CD14-positive monocyte (primary cell): ENCODE results near the gene PIANP. TPM values are rescaled to one million over a fixed set of nuclear protein-coding genes. Genes with fewer than 3 reads are reported as not detected.
"Not testable (repeated sequence)": the region's sequence is repeated elsewhere in the genome, so short reads cannot be mapped to it uniquely, and the experiment has no call there.

Source experiments
- DNase-seq, 3 donors: peaks; one replicate each; pipeline ENCODE4 v3.0.0-alpha.2; 2011 to 2022
- H2AFZ ChIP-seq: 2 replicates; pipeline ENCODE4 v1.6.0; 2012; ENCODE audit warnings: mild to moderate bottlenecking, low read depth, low read length, inconsistent platforms; ENCODE audit not compliant: insufficient read depth, poor library complexity, severe bottlenecking
- H3K27ac ChIP-seq, 2 donors: 1 replicate in 1 of 2; 2 replicates in 1 of 2; pipeline ENCODE4 v1.5.1; 2012 to 2013; ENCODE audit warnings: low read length in 2 of 2, control low read depth in 1 of 2, inconsistent platforms in 1 of 2, low read depth in 1 of 2, mild to moderate bottlenecking in 1 of 2
- H3K27me3 ChIP-seq, 2 donors: one replicate each; pipeline versions ENCODE4 v1.6.0 to v1.6.1; 2011 to 2013; ENCODE audit warnings: low read length in 2 of 2; ENCODE audit not compliant: control insufficient read depth in 2 of 2, insufficient read depth in 2 of 2
- H3K36me3 ChIP-seq, 2 donors: replicated peaks in 1 of 2; 1 replicate in 1 of 2; 2 replicates in 1 of 2; pipeline versions ENCODE4 v1.5.1 to v1.6.1; 2012 to 2013; ENCODE audit warnings: low read length in 2 of 2, control low read depth in 1 of 2, inconsistent platforms in 1 of 2, mild to moderate bottlenecking in 1 of 2; ENCODE audit not compliant: insufficient read depth in 2 of 2, control insufficient read depth in 1 of 2
- H3K4me1 ChIP-seq, 2 donors: 1 replicate in 1 of 2; 2 replicates in 1 of 2; pipeline versions ENCODE4 v1.5.1 to v1.6.1; 2012 to 2013; ENCODE audit warnings: low read length in 2 of 2, control low read depth in 1 of 2, inconsistent platforms in 1 of 2, mild to moderate bottlenecking in 1 of 2, moderate library complexity in 1 of 2; ENCODE audit not compliant: insufficient read depth in 2 of 2, control insufficient read depth in 1 of 2
- H3K4me2 ChIP-seq: replicated peaks from 2 replicates; pipeline ENCODE3; 2012; ENCODE audit warnings: low read length, moderate library complexity, mild to moderate bottlenecking; ENCODE audit not compliant: poor library complexity, severe bottlenecking; ENCODE audit errors: extremely low read depth
- H3K4me3 ChIP-seq, 3 experiments: fragments of 200-600 bp in 1 of 3; sonication (generic) in 1 of 3; replicated peaks in 1 of 3; 1 replicate in 2 of 3; 2 replicates in 1 of 3; pipeline ENCODE4 v1.5.1; 2011 to 2013; ENCODE audit warnings: low read length in 3 of 3, mild to moderate bottlenecking in 3 of 3, control low read depth in 2 of 3, low read depth in 2 of 3, inconsistent platforms in 1 of 3, moderate library complexity in 1 of 3
- H3K79me2 ChIP-seq: 2 replicates; pipeline ENCODE4 v1.6.0; 2012; ENCODE audit warnings: mild to moderate bottlenecking, control low read depth, inconsistent platforms, low read length, moderate library complexity; ENCODE audit not compliant: insufficient read depth
- H3K9ac ChIP-seq: 2 replicates; pipeline ENCODE4 v1.6.0; 2017; ENCODE audit warnings: low read length, mild to moderate bottlenecking; ENCODE audit not compliant: insufficient read depth, poor library complexity, severe bottlenecking
- H3K9me3 ChIP-seq, 2 donors: replicated peaks in 1 of 2; 1 replicate in 1 of 2; 2 replicates in 1 of 2; pipeline versions ENCODE4 v1.5.1 to v1.6.1; 2012 to 2013; ENCODE audit warnings: low read length in 2 of 2, control low read depth in 1 of 2; ENCODE audit not compliant: control insufficient read depth in 1 of 2, insufficient read depth in 1 of 2
- H4K20me1 ChIP-seq: 2 replicates; pipeline ENCODE4 v1.6.0; 2012; ENCODE audit warnings: mild to moderate bottlenecking, low read length, control low read depth, moderate library complexity; ENCODE audit not compliant: insufficient read depth
- H3K27ac Mint-ChIP-seq, 7 donors: one replicate each; pipeline ENCODE4 v1.8.0; 2020; ENCODE audit warnings: mild to moderate bottlenecking in 7 of 7, mixed read lengths in 7 of 7, moderate library complexity in 6 of 7, inconsistent platforms in 2 of 7
- H3K27me3 Mint-ChIP-seq, 3 donors: one replicate each; pipeline ENCODE4 v1.8.0; 2021 to 2022; ENCODE audit warnings: low read depth in 3 of 3, mild to moderate bottlenecking in 3 of 3, mixed read lengths in 3 of 3, moderate library complexity in 3 of 3, inconsistent platforms in 1 of 3
- H3K36me3 Mint-ChIP-seq, 2 donors: one replicate each; pipeline ENCODE4 v1.8.0; 2020; ENCODE audit warnings: mixed read lengths in 2 of 2, inconsistent platforms in 1 of 2, mild to moderate bottlenecking in 1 of 2
- H3K4me1 Mint-ChIP-seq: one replicate; pipeline ENCODE4 v1.8.0; 2020; ENCODE audit warnings: mild to moderate bottlenecking, mixed read lengths
- H3K4me3 Mint-ChIP-seq, 2 donors: one replicate each; pipeline ENCODE4 v1.8.0; 2020; ENCODE audit warnings: mild to moderate bottlenecking in 2 of 2, mixed read lengths in 2 of 2, moderate library complexity in 1 of 2
- H3K9me3 Mint-ChIP-seq, 7 donors: one replicate each; pipeline ENCODE4 v1.8.0; 2020 to 2022; ENCODE audit warnings: mixed read lengths in 7 of 7, mild to moderate bottlenecking in 6 of 7, moderate library complexity in 6 of 7, inconsistent platforms in 2 of 7
- CTCF ChIP-seq: fragments of 200-600 bp; IDR thresholded peaks from one replicate; pipeline ENCODE4 v1.8.0; 2022; ENCODE audit warnings: antibody characterized with exemption, mild to moderate bottlenecking
- WGBS: methylation state at CpG from one replicate; pipeline ENCODE4 v1.1.5; 2013; ENCODE audit warnings: missing lambda C conversion rate; ENCODE audit not compliant: insufficient coverage; 5-methylcytosine and 5-hydroxymethylcytosine counted together
- intact Hi-C, 2 donors: fragments of 100-400 bp; cut with micrococcal nuclease; formaldehyde crosslinking; loops; one replicate each; pipeline versions ENCODE4 v1.15.0 to v1.15.1; 2023
- polyA plus RNA-seq, 3 donors: library from polyadenylated mRNA; depleted of rRNA in 1 of 3; unstranded in 2 of 3; stranded (reverse) in 1 of 3; fragments of 300-500 nt in 2 of 3; fragments of >200 nt in 1 of 3; fragmentation: Illumina TruSeq in 2 of 3; gene quantifications; 1 replicate in 2 of 3; 2 replicates in 1 of 3; pipeline ENCODE4 v1.2.3, GENCODE V29; 2012 to 2021

PIANP gene
- polyA plus RNA-seq, 3 donors, result not detected

- Histone ChIP-seq H3K9me3 (no peaks in the 10 kb centered on the region), H3K4me1 (peaks cover 14 to 17% of the 10 kb centered on the region in 2 donors), H3K4me2 (peak overlapping the region; percentile 93), H3K79me2 (peaks cover 19% of the 10 kb centered on the region), H3K4me3 (peak overlapping the region in 1 of 3 experiments; percentile 85), H4K20me1 (peaks cover 5% of the 10 kb centered on the region), H2AFZ (no peak overlapping the region), H3K27me3 (no peaks in the 10 kb centered on the region), H3K36me3 (peaks cover 7 to 18% of the 10 kb centered on the region in 2 donors), H3K27ac (no peak overlapping the region), H3K9ac (no peak overlapping the region)
- WGBS, result no CpG with 5 or more reads among the region's 3 CpGs
- intact Hi-C loops, result loop anchor here in 1 of 2 donors (10.0 kb wide), 1 partner anchor 58 kb away; the partner anchor contains the start of gene ING4
- H3K36me3 Mint-ChIP-seq, result peaks cover 16 to 22% of the 10 kb centered on the region in 2 donors
- peaks cover 0 to 3% (median 1%) of the 10 kb centered on the region in 3 donors for H3K27me3 Mint-ChIP-seq
- H3K27ac Mint-ChIP-seq, result no peak overlapping the region
- no peak for DNase-seq
- peak overlapping the region in 1 of 2 donors; percentile 8 for H3K4me3 Mint-ChIP-seq
- TF ChIP-seq CTCF, result no peak
- H3K4me1 Mint-ChIP-seq, result peaks cover 18% of the 10 kb centered on the region
- H3K9me3 Mint-ChIP-seq, result peaks cover 0 to 2% (median 0%) of the 10 kb centered on the region in 7 donors
These were observed 22.2 kb upstream of the PIANP start for GRCh38 chr12:6722863-6723262.

- Histone ChIP-seq H3K27me3 (no peaks in the 10 kb centered on the region), H3K36me3 (no peaks in the 10 kb centered on the region), H4K20me1 (no peaks in the 10 kb centered on the region), H3K9ac (no peak overlapping the region), H3K27ac (no peak overlapping the region), H3K4me1 (no peaks in the 10 kb centered on the region), H3K4me3 (no peak overlapping the region), H3K79me2 (no peaks in the 10 kb centered on the region), H3K4me2 (no peak overlapping the region), H3K9me3 (no peaks in the 10 kb centered on the region), H2AFZ (no peak overlapping the region)
- H3K4me1 Mint-ChIP-seq, result no peaks in the 10 kb centered on the region
- DNase-seq, result no peak
- intact Hi-C loops, result no loop called here
- peaks cover 4 to 12% (median 6%) of the 10 kb centered on the region in 3 donors for H3K27me3 Mint-ChIP-seq
- peaks cover 0 to 2% (median 0%) of the 10 kb centered on the region in 7 donors for H3K9me3 Mint-ChIP-seq
- no peaks in the 10 kb centered on the region for H3K36me3 Mint-ChIP-seq
- 67% methylated on average over 3 of the region's 10 CpGs for WGBS
- TF ChIP-seq CTCF, result no peak
- H3K4me3 Mint-ChIP-seq, result no peak overlapping the region
- no peak overlapping the region for H3K27ac Mint-ChIP-seq
These were observed 16.3 kb upstream of the PIANP start for GRCh38 chr12:6716874-6717437.

GRCh38 chr12:6716031-6716873, 15.6 kb upstream of the PIANP start:
- H3K27me3 ChIP-seq, H3K36me3 ChIP-seq, H3K4me1 Mint-ChIP-seq, H3K27ac Mint-ChIP-seq, H3K4me2 ChIP-seq, H3K36me3 Mint-ChIP-seq, H3K4me3 ChIP-seq, H3K27ac ChIP-seq, intact Hi-C loops, H3K4me1 ChIP-seq, H3K9me3 Mint-ChIP-seq, H2AFZ ChIP-seq, H4K20me1 ChIP-seq, H3K9ac ChIP-seq, H3K4me3 Mint-ChIP-seq, H3K79me2 ChIP-seq, H3K9me3 ChIP-seq, DNase-seq: not testable (repeated sequence)
- H3K27me3 Mint-ChIP-seq, result peaks cover 4 to 14% (median 7%) of the 10 kb centered on the region in 3 donors
- 100% methylated on average over 4 of the region's 41 CpGs for WGBS
